Lower lobe of right lung (tissue), 2 donors: ENCODE measurements around the gene UTF1. TPM values are rescaled to one million over a fixed set of nuclear protein-coding genes. Genes with fewer than 3 reads are reported as not detected.

Experiments used
- ATAC-seq, 2 donors: fragments of 200-7000 bp; cut with Tn5 transposase; one replicate each; pipeline ENCODE4 v1.9.1; 2020 to 2022; ENCODE audit warnings: mild to moderate bottlenecking in 2 of 2, moderate library complexity in 2 of 2
- DNase-seq: peaks from one replicate; pipeline ENCODE4 v3.0.0-alpha.2; 2020
- H3K27ac ChIP-seq: fragments of 200-600 bp; one replicate; pipeline ENCODE4 v1.8.0; 2022
- H3K27me3 ChIP-seq: fragments of 200-600 bp; one replicate; pipeline ENCODE4 v1.8.0; 2022; ENCODE audit warnings: low read depth
- H3K36me3 ChIP-seq: fragments of 200-600 bp; one replicate; pipeline ENCODE4 v1.8.0; 2022; ENCODE audit warnings: mild to moderate bottlenecking
- H3K4me1 ChIP-seq: fragments of 200-600 bp; one replicate; pipeline ENCODE4 v1.8.0; 2022
- H3K4me3 ChIP-seq: fragments of 200-600 bp; one replicate; pipeline ENCODE4 v1.8.0; 2022; ENCODE audit warnings: mild to moderate bottlenecking
- H3K9me3 ChIP-seq: fragments of 200-600 bp; one replicate; pipeline ENCODE4 v1.8.0; 2022
- intact Hi-C: fragments of 100-400 bp; cut with DNase I; formaldehyde crosslinking; loops from one replicate; pipeline ENCODE4 v1.11.0; 2022
- total RNA-seq: library from RNA; stranded (reverse); fragmentation: NEBNext Ultra II Directional; extraction: Animal tissue kit (Norgen Biotek cat#: 25700); gene quantifications from one replicate; pipeline ENCODE4 v1.2.1, GENCODE V29; 2021
- TF ChIP-seq, protein P1 (sequence below): fragments of 200-600 bp; IDR thresholded peaks from one replicate; pipeline ENCODE4 v1.8.0; 2022; ENCODE audit warnings: antibody characterized with exemption, mild to moderate bottlenecking
- donor health status: DM: no; HTN: yes; CAD: no; lungs with severe emphysema.

The UTF1 gene
- total RNA-seq, 1 donor from 2014 or later, result not detected

DNA sequence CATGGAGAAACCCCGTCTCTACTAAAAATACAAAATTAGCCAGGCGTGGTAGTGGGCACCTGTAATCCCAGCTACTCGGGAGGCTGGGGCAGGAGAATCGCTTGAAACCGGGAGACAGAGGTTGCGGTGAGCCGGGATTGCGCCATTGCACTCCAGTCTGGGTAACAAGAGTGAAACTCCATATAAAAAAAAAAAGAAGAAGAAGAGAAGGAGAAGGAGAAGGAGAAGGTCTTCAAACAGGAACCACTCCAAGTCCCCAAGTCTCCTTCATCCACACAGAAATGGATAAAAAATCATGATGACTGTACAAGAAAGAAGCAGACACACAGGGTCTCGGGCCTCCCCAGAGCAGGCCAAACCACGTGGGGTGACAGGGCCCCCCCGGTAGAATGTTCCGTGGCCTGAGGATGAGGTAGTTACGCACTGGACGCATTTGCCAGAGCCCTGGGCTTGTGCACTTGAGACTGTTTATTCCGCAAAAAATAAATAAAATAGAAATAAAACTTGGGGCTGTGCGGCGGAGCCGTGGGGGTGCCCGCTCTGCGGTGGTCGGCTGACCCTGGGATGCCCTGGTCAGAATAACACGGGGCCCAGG, 23.4 kb downstream of the UTF1 start:
- intact Hi-C loops, result no loop called here
- TF ChIP-seq, protein P1, sequence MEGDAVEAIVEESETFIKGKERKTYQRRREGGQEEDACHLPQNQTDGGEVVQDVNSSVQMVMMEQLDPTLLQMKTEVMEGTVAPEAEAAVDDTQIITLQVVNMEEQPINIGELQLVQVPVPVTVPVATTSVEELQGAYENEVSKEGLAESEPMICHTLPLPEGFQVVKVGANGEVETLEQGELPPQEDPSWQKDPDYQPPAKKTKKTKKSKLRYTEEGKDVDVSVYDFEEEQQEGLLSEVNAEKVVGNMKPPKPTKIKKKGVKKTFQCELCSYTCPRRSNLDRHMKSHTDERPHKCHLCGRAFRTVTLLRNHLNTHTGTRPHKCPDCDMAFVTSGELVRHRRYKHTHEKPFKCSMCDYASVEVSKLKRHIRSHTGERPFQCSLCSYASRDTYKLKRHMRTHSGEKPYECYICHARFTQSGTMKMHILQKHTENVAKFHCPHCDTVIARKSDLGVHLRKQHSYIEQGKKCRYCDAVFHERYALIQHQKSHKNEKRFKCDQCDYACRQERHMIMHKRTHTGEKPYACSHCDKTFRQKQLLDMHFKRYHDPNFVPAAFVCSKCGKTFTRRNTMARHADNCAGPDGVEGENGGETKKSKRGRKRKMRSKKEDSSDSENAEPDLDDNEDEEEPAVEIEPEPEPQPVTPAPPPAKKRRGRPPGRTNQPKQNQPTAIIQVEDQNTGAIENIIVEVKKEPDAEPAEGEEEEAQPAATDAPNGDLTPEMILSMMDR, result no peak
- DNase-seq, result no peak
- H3K4me3 ChIP-seq, result no peak overlapping the region
- peaks cover 17% of the 10 kb centered on the region for H3K4me1 ChIP-seq
- ATAC-seq, result no peak
- H3K9me3 ChIP-seq, result no peaks in the 10 kb centered on the region
- H3K27ac ChIP-seq, result no peak overlapping the region
- H3K27me3 ChIP-seq, result no peaks in the 10 kb centered on the region
- no peaks in the 10 kb centered on the region for H3K36me3 ChIP-seq

- DNase-seq, result no peak
- intact Hi-C loops, result no loop called here
Measured at GRCh38 chr10:133254421-133255120, 24.6 kb downstream of the UTF1 start.

DNA sequence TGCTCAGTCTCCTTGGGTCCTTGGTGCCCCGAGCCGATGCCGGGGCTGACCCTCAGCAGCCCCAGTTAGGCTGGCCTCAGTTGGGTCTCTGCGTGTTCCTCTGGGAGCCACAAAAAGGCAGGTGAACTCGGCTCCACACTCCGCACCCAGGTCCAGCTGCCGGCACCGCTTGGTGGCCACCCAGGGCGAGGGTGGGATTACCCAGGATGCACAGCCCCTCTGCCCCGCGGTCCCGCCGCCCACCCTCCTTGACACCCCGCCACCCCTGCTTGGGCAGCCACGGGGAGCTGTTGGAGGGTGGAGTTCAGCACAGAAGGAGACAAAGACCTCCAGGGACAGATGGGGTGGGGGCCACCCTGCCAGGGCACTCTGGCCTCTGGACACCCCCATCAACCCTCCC, 25.3 kb downstream of the UTF1 start:
- intact Hi-C loops, result no loop called here
- no peak overlapping the region for H3K27ac ChIP-seq
- H3K9me3 ChIP-seq, result no peaks in the 10 kb centered on the region
- H3K4me1 ChIP-seq, result peaks cover 34% of the 10 kb centered on the region
- no peak for ATAC-seq
- no peaks in the 10 kb centered on the region for H3K27me3 ChIP-seq
- TF ChIP-seq, protein P1, result no peak
- DNase-seq, result no peak
- no peak overlapping the region for H3K4me3 ChIP-seq
- H3K36me3 ChIP-seq, result no peaks in the 10 kb centered on the region

More at GRCh38 chr10:133254421-133255120, 24.6 kb downstream of the UTF1 start:
- Histone ChIP-seq H3K9me3 (no peaks in the 10 kb centered on the region), H3K36me3 (no peaks in the 10 kb centered on the region), H3K27ac (no peak overlapping the region), H3K4me3 (no peak overlapping the region), H3K27me3 (no peaks in the 10 kb centered on the region), H3K4me1 (peaks cover 28% of the 10 kb centered on the region)
- TF ChIP-seq, protein P1, result no peak
- ATAC-seq, result no peak

DNA sequence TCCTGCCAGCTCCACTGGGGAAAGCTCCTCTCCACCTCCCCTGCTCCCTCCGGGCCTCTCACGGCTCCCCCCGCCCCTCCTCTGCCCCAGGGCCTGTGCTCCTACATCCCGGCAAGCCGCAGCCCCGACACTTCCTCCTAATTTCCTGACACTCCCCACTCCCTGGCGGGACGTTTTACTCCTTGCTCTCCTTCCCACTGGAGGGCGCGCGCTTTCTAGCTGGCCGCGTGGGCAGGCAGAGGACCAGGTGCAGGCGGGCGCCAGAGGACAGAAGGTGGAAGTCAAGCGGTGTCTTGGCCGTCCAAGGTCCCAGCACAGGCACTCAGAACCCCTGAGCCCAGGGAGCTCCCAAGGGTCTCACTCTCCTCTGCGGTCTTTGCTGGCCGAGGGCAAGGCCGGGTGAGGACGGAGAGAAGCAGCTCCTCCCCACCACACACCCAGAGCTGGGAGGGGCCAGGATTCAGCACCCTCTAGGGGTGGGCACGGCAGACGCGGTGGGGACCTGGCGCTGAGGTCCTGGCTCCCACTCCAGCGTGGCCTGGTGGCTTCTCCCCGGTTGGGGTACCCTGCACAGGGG, 27.6 kb downstream of the UTF1 start:
- peak; percentile 88 for DNase-seq
- ATAC-seq, result peak; percentile 41 to 63
- peak overlapping the region; percentile 87 for H3K27ac ChIP-seq
- TF ChIP-seq, protein P1, result peak; percentile 37
- intact Hi-C loops, result no loop called here
- no peaks in the 10 kb centered on the region for H3K27me3 ChIP-seq
- peaks cover 50% of the 10 kb centered on the region for H3K4me1 ChIP-seq
- H3K9me3 ChIP-seq, result no peaks in the 10 kb centered on the region
- H3K36me3 ChIP-seq, result no peaks in the 10 kb centered on the region
- peak overlapping the region; percentile 35 for H3K4me3 ChIP-seq

DNA sequence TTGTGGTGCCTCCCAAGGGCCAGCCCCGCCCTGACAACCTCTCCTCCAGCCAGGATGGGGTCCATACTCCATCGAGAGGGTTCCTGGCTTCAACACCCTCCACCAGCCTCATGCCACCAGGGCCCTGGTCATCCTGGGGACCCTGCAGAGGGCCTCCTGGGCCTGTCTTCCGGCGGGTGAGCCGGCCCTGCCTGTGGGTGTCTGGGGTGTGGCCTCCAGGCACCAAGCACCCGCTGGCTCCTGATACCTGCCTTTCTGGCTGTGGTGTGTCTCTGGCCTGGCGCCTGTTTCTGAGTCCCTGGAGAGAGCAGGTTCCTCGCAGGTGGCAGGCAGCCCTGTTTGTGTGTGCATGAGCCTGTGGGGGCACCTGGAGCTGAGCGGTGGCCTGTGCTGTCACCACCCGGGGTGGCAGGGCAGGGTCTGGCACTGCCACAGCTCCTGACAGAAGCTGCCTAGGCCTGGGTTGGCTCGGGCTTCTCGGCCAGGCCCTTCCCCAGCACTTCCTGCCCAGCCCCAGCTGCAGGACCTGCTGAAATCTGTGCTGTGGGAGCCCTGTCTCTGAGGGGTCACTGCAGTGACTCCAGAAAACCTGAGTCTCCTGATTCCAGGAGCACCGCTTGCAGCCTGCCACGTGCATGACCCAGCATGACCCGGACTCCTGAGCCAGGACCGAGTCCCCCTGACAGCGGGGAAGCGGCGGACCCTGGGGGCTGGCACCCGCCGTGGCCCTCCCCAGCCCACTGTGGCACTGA, 28.2 kb downstream of the UTF1 start:
- Histone ChIP-seq H3K9me3 (no peaks in the 10 kb centered on the region), H3K27ac (peak overlapping the region; percentile 87), H3K4me1 (peaks cover 57% of the 10 kb centered on the region), H3K4me3 (peak overlapping the region; percentile 35), H3K27me3 (no peaks in the 10 kb centered on the region), H3K36me3 (no peaks in the 10 kb centered on the region)
- intact Hi-C loops, result no loop called here
- DNase-seq (peak; percentile 82), ATAC-seq (peak; percentile 46 to 63)
- TF ChIP-seq, protein P1, result no peak
